Measurements from ENCODE around the gene UPK2. TPM values are rescaled to one million over a fixed set of nuclear protein-coding genes. Genes with fewer than 3 reads are reported as not detected.
A peak's percentile ranks its signal among the peaks of the same experiment; 100 is the strongest.

Gene UPK2
- total RNA-seq, result not detected

DNA sequence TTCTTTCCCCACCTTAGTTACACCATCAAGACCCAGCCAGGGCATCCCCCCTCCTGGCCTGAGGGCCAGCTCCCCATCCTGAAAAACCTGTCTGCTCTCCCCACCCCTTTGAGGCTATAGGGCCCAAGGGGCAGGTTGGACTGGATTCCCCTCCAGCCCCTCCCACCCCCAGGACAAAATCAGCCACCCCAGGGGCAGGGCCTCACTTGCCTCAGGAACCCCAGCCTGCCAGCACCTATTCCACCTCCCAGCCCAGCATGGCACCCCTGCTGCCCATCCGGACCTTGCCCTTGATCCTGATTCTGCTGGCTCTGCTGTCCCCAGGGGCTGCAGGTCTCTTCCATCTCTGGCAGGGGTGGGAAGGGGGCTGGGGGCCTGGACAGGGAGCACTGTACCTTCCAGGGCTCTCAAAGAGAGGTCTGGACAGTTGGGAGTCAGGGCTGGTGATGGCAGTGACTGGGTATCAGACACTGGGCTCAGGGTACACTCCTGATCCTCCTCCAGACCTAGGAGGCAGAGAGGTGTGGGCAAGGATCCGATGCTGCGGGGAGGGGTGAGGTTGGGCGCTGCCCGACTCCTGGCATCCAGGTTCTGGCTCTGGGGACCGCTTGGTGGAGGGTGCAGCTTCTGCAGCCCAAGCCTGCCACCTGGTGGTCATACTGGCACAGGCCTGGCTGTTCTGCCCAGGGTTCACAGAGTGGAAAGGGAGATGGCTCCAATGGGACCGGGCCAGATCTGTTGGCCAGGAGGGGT is at the start of gene UPK2:
Gene UPK2 (plus strand): TSS at position 205 of the 753 bp plus-strand sequence. CDS start 53 bp downstream, at position 258.
- peak; percentile 36 for DNase-seq

DNA sequence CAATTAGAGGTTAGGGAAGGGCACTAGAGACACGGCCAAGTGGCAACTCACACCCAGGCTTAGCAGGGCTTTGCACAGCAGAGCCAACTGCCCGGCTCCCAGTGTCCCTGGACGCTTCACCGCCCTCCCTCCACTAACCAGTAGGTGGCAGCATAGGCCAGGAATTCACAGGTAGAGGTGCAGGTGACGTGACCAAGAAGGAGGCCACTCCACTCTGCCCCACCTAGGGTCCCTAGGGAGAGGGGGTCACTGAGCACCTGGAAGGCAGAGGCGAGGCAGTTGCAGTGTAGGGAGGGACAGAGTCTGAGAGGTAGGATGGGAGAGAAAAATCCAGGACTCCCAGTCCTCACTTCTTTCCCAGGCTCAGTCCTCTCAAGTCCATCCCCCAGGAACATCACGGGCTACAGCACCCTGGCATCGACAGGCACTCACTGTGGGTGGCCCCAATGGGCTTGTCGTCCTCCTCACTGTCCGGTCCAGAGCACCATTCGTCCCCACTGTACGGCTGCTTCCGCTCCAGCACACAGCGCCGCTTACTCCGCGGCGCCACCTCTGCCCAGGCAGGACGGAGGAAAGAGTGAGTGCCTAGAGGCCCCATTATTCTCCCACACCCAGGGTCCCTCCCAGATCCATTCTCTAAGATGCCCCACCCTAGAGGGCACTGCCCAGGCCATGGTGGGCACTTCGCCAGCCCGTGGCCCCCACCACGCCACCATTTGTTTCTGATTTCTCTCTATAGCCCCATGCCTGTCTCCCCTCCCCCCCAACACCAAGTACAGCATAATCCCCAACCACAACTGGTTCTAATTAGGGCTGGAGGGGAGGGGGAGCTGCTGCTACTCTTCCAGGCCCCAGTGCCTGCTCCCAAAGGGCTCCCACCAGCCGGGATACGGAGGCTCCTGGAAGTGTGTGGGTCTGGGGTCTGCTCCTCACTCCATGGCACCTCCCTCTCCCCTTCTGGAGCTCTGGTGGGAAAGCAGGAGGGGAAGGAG is 48.8 kb upstream of the UPK2 start:
- DNase-seq, result peak; percentile 69

DNA sequence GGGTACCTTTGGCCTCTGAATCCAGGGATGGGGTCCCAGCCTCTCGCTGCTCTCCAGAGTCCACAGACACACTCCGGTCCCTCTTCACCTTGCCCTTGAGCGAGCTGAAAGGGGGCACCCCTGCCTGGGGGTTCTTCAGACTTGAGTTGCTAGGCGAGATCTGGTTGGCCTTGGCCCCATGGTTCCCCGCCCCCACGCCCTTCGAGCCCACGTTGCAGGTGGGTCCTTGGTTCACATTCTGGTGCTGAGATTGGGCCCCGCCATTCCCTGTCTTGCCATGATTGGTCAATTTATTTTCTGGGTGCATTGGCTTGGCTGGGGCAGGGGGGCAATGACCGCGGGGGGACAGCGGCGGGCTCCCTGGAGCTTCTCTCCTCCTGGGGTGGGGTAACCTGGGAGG is 47.8 kb upstream of the UPK2 start:
- DNase-seq, result no peak

DNA sequence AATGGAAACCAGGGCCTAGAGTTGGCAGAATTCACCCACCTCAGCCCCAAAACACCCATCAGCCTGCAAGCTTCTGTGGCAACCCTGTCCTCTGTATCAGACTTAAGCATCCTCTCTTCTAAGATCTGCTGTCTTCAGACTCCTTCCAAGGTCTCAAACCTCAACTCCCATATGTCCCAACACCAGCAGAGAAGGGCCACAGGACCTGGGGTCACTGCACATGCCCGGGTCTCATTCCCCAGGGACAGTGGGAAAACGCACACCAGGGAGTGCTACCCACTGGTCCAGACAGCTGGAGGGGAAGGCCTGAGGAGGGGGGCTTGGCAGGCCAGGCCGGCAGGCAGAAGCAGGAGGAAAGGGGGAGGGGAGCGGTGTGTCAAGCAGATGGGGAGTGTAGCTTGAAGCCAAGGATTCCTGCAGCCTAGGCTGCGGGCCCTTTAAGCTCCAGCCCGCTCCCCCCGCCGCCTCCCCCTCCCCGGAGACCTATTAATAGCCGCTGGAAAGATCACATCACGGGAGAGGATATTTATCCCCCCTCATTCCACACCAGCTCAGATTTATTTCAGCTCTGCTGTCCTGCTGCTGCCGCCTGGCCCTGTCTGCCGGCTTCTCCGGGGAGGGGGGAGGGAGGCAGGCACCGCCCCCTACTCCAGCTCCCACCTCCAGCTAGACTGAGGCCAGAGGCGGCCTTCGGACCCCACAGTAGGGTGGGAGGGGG is 47.0 kb upstream of the UPK2 start:
- peak; percentile 98 for DNase-seq

DNA sequence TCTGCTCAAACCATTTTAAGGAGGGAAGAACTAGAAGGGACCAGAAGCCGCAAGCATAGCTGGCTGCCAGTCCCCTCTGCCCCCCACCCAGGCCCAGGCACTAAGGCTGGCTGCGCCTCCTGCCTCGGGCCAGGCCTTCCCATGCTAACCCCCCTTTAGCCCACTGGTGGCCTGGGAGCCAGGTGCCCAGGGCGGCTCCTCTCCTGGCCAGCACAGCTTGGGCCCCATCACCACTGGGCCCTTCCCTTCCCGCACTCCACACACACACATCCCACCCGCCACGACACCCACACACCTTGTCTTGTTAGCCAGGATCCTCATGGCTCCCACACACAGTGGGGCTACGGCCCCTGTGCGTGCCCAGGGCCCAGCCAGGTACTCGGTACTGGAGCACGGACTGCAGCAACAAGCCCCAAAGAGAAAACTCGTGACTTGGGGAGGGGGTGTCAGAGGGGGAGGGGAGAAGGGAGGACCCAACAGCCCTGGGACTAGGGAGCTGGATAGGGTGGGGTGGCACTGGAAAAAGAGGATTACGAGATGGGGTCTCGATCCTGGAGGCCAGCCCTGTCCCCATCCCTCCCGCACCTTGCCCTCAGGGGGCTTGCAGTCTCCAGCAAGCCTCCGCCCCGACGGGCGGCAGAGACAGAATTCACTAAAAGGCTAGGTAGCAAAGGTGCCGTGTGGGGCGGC is 46.3 kb upstream of the UPK2 start:
- peak; percentile 56 for DNase-seq

DNA sequence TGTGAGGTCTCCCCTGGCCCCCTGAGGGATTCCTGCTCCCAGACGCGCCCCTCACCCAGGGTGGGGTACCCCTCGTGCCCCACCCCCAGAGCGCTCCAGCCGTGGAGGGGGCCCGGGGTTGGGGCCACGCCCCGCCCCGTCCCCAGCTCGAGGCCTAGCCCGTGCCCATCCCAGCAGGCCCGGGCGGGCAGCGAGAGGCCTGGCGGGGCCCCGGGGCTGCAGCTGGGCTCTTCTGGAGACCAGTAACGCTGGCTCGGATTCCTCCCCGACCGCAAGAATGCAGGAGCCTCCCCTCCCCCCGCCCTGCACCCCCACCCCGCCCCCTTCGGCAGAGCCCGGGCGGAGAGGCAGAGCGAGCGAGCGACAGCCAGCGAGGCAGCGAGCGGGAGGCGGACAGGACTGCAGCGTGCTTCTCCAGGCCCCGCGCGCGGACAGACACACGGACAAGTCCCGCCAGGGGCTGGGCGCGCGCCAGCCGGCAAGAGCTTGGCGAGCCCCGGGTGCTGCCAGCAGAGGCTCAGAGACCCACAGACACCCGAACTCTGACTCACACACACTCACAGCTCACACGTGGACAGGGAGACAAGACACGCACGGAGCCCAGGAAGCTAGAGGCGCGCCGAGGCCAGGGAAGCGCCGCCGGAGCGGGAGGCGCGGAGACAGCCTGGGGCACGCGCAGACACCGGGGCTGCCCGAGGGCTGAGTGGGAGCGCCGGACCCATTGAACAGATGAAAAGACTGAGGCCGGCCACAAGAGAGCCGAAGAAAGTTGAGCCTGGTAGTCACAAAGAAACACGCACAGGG is 45.6 kb upstream of the UPK2 start:
- DNase-seq, result peak; percentile 70

DNA sequence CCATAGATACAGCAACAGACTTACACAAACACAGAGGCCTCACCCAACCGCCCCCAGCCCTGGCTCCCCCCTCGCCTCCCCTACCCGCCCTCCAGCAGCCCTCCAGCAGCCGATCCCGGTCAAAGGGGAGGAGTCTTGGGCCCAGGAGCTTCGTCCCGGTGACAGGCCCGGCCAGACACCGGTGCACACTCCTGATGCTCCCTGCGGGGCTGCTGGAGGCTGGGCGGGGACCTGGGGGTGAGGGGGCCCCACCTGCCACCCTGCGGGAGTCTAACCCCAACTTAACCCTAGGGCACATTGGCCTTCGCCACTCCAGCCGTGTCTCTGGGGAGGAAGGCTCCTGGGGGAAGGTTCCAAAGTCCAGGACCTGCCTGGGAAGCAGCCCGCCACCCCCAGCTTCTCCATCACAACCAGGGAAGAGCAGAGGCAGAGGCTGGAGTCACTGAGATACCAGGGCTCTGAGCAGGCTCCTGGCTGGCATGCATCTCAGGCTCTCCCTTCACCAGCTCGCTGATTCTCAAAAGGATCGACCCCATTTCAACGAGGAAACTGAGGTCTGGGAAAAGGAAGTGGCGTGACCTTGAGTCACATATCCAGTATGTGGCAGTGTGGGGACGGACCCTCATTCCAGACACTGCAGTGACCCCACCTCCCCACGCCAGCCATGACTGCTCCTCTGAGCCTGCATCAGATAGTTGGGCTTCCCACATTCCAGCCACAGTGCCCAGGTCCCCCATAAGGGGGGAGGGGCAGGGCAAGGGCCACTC is 44.8 kb upstream of the UPK2 start:
- no peak for DNase-seq

DNA sequence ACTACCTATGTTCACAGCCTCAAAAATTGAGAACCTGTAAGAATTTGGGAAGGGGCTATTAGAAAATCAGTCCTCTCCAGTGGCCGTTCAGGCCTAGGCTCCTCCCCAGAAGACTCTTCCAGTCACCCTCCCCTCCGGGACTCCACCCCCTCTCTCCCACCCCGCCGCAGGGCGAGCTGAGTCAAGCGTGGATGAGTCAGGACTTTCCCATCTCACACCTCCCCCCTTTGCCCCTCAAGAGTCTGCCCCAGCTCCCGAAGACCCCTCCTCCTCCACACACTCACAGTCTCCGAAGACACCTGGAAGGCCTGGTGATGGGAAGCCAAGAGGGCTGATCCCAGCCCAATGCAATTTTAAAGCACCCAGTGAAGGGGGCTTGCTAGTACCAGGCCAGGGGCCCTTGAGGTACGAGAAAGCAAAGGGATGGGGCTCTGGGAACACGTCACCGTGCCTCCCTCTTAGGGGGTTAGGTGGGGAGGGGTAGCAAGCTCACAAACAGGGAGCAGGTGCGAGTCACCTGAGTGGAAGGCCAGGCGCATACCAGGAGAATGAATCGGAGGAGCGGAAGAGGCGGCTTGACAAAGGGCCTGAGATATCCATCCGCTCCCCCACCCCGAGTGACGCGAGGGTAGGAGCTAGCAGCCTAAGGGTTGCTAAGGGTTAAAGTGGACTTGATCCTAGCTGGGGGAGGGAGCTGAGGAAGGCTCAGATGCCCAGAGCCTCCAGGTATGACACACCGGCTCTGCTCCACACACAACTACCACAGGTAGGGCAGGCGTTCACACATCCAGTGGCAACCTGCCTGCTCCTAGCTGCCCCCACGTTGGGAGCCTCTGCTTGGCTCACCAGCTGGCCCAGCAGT is 44.0 kb upstream of the UPK2 start:
- peak; percentile 44 for DNase-seq

DNA sequence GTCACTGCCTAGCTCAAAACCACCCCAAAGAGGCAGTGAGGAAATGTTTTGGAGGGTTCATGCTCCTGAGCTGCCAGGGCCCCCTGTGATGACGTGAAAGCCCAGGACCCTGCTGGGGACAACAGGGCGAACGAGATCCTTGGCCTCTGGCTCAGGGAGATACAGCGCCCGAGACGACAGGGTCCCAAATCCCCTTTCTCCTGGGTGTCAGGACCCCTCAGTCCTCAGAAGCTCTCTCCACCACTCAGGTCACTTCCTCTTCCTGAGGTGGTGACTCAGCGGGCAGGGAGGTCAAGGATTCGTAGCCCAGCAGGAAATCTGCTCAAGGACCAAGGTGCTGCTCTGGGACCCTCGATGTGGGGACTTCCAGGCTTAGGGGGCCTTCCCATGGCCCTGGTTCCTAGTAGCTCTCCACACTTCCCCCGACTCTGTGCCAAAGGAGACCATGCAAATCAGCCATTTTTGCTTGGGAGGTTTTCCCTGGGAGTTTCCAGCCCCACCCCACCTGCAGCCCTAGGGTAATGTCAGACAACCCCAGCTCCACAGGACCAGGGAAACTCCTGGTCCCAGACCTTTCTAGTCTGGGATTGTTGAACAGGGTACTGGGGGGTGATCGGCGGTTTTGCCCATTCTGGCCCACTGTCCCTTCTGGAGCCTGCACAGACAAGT is 43.2 kb upstream of the UPK2 start:
- DNase-seq, result no peak

DNA sequence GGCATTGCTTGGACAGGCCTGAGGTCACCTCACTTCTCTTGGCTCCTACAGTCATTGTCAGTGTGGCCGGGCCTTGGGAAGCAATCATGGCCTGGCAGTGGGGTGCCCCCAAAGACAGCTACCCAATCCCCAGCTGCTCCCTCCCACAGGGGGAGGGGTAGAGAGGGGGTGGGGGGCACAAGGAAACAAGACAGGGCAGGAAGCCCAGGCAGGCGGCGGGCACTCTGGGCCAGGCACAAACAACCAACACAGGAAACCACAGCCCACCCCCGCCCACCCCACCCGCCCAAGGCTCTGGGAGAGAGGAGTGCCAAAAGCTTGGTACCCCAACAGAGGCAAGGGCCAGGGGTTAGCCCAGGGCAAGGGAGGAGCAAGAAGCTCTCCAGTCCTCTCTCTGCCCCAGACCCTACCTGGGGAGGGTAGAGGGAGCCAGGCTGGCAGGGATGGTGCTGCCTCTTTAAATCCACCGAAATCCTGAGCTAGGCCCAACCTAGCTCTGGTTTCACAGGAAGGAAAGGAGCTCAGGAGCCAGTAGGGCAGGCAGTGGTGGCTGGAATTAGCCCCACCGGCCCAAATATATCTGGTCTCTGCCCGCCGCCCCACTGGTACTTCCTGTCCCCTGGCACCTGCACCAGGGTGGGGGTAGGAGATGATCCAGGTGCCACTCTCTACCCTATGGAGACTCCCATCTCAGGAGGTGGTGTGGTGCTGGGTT is 42.5 kb upstream of the UPK2 start:
- DNase-seq, result no peak

DNA sequence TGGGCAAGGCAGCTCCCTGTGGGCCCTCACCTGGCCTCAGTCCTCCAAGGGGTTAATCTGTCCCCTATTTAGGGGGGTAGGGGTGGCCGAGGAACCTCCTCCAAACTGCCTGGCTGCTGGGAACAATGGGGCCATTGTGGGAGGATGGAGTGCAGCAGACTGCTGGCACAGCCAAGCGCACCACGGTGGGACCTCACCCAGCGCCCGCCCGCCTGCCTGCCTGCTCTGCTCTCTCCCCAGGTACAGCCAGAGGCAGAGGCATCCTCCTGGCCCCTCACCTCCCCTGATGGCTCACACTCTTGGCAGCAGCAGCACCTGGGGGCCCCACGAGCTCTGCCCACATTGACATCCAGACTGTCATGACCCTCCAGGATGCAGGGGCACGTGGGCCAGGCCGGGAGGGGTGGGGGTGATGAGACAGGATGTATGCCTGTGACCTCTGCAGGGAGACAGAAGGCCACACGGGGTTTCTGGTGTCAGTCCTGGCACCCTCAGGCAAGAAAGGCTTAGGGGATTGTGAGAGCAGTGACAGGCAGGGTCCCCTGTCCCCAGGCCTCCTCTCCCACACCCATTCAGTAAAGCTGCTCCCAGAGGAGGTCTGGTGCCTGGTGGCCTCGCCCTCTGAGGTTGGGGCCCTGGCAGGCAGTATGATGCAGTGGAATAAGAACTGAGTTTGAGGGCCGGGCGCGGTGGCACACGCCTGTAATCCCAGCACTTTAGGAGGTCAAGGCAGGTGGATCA is 41.8 kb upstream of the UPK2 start:
- DNase-seq, result no peak

DNA sequence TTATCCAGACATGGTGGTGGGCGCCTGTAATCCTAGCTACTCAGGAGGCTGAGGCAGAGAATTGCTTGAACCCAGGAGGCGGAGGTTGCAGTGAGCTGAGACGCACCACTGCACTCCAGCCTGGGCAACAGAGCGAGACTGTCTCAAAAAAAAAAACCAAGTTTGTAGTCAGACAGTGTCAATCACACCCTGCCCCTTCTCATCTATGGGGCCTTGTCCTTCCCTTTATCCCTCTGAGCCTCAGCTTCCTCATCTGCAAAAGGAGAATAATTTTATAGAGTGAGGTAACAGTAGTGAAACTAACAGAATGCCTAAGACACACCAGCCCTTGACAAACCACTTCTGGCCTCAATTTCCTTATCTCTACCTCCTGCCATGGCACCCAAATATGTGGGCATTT is 41.1 kb upstream of the UPK2 start:
- DNase-seq, result no peak

DNA sequence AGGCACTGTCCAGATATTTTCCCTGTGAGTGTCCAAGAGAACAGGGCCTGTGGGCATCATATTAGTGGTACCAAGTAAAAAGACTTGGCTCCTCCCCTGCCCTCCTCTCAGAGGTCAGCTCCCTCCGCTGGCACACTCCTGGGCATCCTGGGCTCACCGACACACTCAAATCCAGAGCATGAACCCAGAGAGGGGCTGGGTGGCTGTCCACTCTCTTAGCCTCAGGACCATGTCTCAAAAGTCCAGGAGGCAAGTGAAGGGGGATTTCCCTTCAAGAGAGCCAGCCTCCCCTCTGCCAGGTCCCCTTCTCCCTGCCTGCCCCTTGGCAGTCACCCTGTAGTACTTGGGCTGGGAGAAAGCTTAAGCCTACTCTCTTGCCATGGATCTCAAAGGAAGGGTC is 40.7 kb upstream of the UPK2 start:
- no peak for DNase-seq

DNA sequence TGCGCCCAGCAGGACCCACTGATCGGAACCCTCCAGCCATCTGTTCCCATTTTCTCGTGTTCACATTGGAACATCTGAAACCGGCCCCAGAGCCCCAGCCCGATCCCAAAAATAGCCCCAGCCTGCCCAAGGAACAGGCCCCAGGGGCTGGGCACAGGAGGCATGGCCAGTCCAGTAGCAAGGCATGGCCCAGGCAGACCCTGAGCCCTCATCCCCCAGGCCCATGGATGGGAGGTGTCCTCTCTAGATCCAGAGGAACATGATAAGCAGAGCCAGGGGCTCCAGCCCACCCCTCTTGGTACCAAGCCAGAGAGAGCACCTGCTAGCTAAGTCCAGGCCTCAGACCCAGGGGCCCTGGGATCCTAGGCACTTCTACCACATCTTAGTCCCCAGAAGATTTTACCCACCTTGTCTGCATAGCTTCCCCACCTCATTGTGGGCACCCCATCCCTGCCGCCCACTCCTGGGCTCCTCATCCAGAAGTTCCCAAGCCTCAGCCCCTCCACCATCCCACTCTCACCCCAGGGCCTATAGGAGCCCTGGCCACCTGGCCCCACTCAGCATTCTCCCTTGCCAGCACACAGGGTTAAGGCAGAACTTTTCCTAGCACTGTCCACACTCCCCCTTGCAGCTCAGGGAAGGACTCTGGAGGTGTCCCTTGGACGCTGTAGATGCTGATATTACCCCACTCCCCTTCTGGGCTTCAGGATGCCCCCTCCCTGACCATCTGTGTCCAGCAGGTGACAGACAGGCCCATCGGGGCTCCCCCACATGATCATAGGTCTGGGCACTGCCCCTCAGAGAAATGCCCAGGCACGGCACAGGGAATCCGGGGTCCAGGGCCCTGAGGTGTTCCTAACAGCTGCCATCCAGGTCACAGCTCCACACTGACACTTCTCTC is 39.9 kb upstream of the UPK2 start:
- no peak for DNase-seq

DNA sequence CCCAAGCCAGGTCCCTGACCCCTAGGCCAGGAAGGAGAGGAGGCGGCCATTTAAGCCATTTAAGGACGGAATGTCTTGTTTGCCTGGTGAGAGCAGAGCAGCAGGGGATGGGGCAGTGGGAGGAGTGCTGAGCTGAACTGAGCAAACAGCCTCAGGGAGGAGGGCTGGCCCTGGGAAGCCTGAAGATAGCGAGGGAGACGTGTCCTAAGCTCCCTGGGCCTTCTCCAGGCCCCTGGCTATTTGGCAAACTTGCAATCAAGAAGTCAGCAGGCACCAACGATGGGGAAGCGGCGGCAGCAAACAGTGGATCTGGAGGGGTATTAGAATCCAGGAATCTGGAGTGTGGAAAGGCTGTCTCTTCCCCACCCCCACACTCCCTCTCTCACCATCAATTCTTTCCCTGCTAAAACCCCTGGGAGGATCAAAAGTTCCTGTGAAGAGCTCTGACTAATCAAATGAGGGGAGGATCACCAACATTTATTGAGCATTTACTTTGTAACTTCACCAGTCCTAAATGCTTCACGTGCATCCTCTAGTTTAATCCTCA is 39.2 kb upstream of the UPK2 start:
- DNase-seq, result no peak

Data from skin of body (tissue), 2 donors.